Endothelial cell (in vitro differentiated cells): ENCODE measurements around the gene RFX7. TPM values are rescaled to one million over a fixed set of nuclear protein-coding genes. Genes with fewer than 3 reads are reported as not detected.

Experiments
- total RNA-seq: library from RNA; stranded (reverse); fragmentation: NEBNext Ultra II Directional; extraction: Animal tissue kit (Norgen Biotek cat#: 25700); gene quantifications from one replicate; pipeline ENCODE4 v1.2.1, GENCODE V29; 2021; ENCODE audit not compliant: unreplicated experiment

The RFX7 gene
- total RNA-seq, 1 donor from 2014 or later: 37.7 TPM

Other genes with a start within 250 kb of the RFX7 start
- 12.8 TPM for gene TEX9, start 121.5 kb upstream of the RFX7 start, total RNA-seq
- gene MNS1, start 221.3 kb upstream of the RFX7 start, total RNA-seq: 1.9 TPM